Esophagus muscularis mucosa (tissue), 4 donors: ENCODE data around the gene TMEM248. TPM values are rescaled to one million over a fixed set of nuclear protein-coding genes. Genes with fewer than 3 reads are reported as not detected.

ENCODE experiments used
- DNase-seq: peaks from one replicate; pipeline ENCODE4 v3.0.0-alpha.2; 2017; ENCODE audit errors: extremely low spot score
- H3K27ac ChIP-seq, 4 donors: fragments of 200-600 bp; sonication (generic); replicated peaks in 1 of 4; 1 replicate in 3 of 4; 2 replicates in 1 of 4; pipeline ENCODE4 v1.5.1; 2016 to 2019; ENCODE audit warnings: mild to moderate bottlenecking in 1 of 4
- H3K27me3 ChIP-seq, 4 donors: fragments of 200-600 bp; sonication (generic); one replicate each; pipeline versions ENCODE4 v1.5.1 to v1.6.0; 2016 to 2019
- H3K36me3 ChIP-seq, 4 donors: fragments of 200-600 bp; sonication (generic); one replicate each; pipeline ENCODE4 v1.5.1; 2016 to 2019
- H3K4me1 ChIP-seq, 4 donors: fragments of 200-600 bp; sonication (generic); one replicate each; pipeline ENCODE4 v1.5.1; 2016 to 2019
- H3K4me3 ChIP-seq, 4 donors: fragments of 200-600 bp; sonication (generic); 1 replicate in 2 of 4; 2 replicates in 2 of 4; pipeline ENCODE4 v1.5.1; 2016 to 2019; ENCODE audit warnings: mild to moderate bottlenecking in 4 of 4, moderate library complexity in 1 of 4
- H3K9me3 ChIP-seq, 4 donors: fragments of 200-600 bp; sonication (generic); 1 replicate in 3 of 4; 2 replicates in 1 of 4; pipeline ENCODE4 v1.5.1; 2016 to 2019
- EP300 ChIP-seq: sonication (generic); formaldehyde crosslinking; IDR thresholded peaks from one replicate; pipeline ENCODE4 v1.6.1; 2017; ENCODE audit warnings: antibody characterized with exemption
- POLR2A ChIP-seq: fragments of 450-650 bp; IDR thresholded peaks from one replicate; pipeline ENCODE4 v1.6.1; 2017; ENCODE audit warnings: antibody characterized with exemption, moderate library complexity, mild to moderate bottlenecking, low read depth
- POLR2AphosphoS5 ChIP-seq, 2 donors: sonication (generic); formaldehyde crosslinking; IDR thresholded peaks; one replicate each; pipeline ENCODE4 v1.6.1; 2017; ENCODE audit warnings: antibody characterized with exemption in 2 of 2
- WGBS: methylation state at CpG from one replicate; pipeline ENCODE4 v1.1.5; 2018; 5-methylcytosine and 5-hydroxymethylcytosine counted together
- intact Hi-C: fragments of 100-400 bp; cut with DNase I; formaldehyde crosslinking; loops from one replicate; pipeline ENCODE4 v1.15.1; 2023
- total RNA-seq, 4 donors: library from RNA; depleted of rRNA; stranded (reverse); fragments of >200 nt; gene quantifications; one replicate each; pipeline versions ENCODE4 v1.1.0 to v1.2.1, GENCODE V29; 2016
- TF ChIP-seq, protein P1 (sequence below), 3 experiments: fragments of 200-600 bp in 2 of 3; fragments of 450-650 bp in 1 of 3; sonication (generic) in 2 of 3; IDR thresholded peaks; one replicate each; pipeline ENCODE4 v1.5.1; 2017 to 2019; ENCODE audit warnings: antibody characterized with exemption in 3 of 3, mild to moderate bottlenecking in 2 of 3, moderate library complexity in 1 of 3

Gene TMEM248
- total RNA-seq, 4 donors from 2014 or later, result 87.6 to 113 (median 99.7) TPM

- Histone ChIP-seq H3K27me3 (no peaks in the 10 kb centered on the region), H3K4me1 (no peaks in the 10 kb centered on the region), H3K36me3 (peaks cover 9 to 90% (median 27%) of the 10 kb centered on the region in 4 donors), H3K9me3 (no peaks in the 10 kb centered on the region), H3K27ac (no peak overlapping the region), H3K4me3 (no peak overlapping the region)
- no peak for DNase-seq
- WGBS, result 83% methylated on average over 7 of the region's 7 CpGs
- intact Hi-C loops, result no loop called here
- TF ChIP-seq POLR2AphosphoS5 (IDR thresholded peaks at IDR 0.05), result no peak
These were observed 21.3 kb upstream of the TMEM248 start for GRCh38 chr7:66899552-66900280.

DNA sequence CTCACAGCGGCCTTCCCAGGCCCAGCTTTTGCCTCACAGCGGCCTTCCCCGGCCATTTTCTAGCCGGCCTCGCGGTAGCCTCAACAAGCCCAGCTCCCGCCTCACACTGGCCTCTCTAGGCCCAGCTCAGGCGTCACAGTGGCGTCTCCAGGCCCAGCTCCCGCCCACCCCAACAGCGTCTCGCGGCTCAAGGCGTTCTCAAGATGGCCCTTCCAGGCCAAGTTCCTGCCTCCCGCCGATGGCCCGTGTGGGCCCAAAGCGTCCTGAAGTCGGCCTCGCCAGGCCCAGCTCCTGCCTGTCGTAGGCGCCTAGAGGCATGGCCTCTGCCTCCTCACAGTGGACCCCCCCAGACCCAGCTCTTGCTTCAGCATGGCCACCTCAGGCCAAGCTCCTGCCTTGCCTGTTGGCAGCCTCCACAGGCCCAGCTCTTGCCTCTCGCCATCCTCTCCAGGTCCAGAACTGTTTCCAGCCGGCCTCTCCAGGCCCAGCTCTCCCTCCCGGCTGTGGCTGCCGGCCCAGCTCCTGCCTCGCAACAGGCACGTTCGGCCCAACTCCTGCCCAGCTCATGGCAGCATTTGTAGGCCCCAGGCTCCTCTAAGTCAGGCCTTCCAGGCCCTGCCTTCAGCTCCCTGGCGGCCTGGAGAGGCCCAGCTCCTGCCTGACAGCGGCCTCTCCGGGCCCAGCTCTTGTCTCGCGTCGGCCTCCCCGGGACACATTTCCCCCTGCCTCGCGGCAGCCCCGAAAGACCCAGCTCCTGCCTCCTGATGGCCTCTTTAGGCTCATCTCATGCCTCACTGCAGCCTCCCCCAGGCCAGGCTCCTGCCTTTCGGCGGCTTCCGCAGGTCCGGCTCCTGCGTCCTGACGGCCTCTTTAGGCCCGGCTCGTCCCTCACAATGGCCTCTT is 18.8 kb upstream of the TMEM248 start:
- Histone ChIP-seq H3K4me1 (no peaks in the 10 kb centered on the region), H3K36me3 (peaks cover 9 to 71% (median 23%) of the 10 kb centered on the region in 4 donors), H3K27ac (no peak overlapping the region), H3K4me3 (no peak overlapping the region), H3K9me3 (no peaks in the 10 kb centered on the region), H3K27me3 (no peaks in the 10 kb centered on the region)
- WGBS, result 94% methylated on average over 47 of the region's 47 CpGs
- intact Hi-C loops, result no loop called here
- no peak for DNase-seq
- TF ChIP-seq POLR2A, result no peak

DNA sequence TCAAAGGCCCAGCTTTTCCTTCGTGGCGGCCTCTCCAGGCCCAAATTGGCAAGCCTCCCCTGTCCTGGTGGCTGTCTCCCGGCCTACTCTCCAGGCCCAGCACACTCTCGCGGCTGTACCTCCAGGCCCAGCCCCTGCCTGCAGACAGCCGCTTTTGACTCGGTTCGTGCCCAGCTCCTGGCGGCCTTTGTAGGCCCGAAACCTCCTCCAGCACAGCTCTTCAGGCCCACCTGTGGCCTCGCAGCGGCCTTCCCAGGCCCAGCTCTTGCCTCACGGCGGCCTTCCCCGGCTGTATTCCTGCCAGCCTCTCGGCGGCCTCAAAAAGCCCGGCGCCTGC is 18.2 kb upstream of the TMEM248 start:
- Histone ChIP-seq H3K27ac (no peak overlapping the region), H3K36me3 (peaks cover 9 to 65% (median 22%) of the 10 kb centered on the region in 4 donors), H3K9me3 (no peaks in the 10 kb centered on the region), H3K4me3 (no peak overlapping the region), H3K4me1 (no peaks in the 10 kb centered on the region), H3K27me3 (no peaks in the 10 kb centered on the region)
- no peak for DNase-seq
- WGBS, result 95% methylated on average over 18 of the region's 19 CpGs
- TF ChIP-seq EP300, result no peak
- TF ChIP-seq, protein P1, sequence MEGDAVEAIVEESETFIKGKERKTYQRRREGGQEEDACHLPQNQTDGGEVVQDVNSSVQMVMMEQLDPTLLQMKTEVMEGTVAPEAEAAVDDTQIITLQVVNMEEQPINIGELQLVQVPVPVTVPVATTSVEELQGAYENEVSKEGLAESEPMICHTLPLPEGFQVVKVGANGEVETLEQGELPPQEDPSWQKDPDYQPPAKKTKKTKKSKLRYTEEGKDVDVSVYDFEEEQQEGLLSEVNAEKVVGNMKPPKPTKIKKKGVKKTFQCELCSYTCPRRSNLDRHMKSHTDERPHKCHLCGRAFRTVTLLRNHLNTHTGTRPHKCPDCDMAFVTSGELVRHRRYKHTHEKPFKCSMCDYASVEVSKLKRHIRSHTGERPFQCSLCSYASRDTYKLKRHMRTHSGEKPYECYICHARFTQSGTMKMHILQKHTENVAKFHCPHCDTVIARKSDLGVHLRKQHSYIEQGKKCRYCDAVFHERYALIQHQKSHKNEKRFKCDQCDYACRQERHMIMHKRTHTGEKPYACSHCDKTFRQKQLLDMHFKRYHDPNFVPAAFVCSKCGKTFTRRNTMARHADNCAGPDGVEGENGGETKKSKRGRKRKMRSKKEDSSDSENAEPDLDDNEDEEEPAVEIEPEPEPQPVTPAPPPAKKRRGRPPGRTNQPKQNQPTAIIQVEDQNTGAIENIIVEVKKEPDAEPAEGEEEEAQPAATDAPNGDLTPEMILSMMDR (IDR thresholded peaks at IDR 0.05), result no peak
- TF ChIP-seq POLR2AphosphoS5 (IDR thresholded peaks at IDR 0.05), result no peak
- TF ChIP-seq POLR2A, result no peak
- intact Hi-C loops, result no loop called here

- peaks cover 4 to 58% (median 19%) of the 10 kb centered on the region in 4 donors for H3K36me3 ChIP-seq
- H3K4me1 ChIP-seq, result no peaks in the 10 kb centered on the region
- no peaks in the 10 kb centered on the region for H3K9me3 ChIP-seq
- 96% methylated on average over 28 of the region's 32 CpGs for WGBS
- intact Hi-C loops, result no loop called here
- H3K4me3 ChIP-seq, result no peak overlapping the region
- no peak for TF ChIP-seq EP300
- TF ChIP-seq POLR2A, result no peak
- no peak for TF ChIP-seq POLR2AphosphoS5 (IDR thresholded peaks at IDR 0.05)
- TF ChIP-seq, protein P1 (IDR thresholded peaks at IDR 0.05), result no peak
- H3K27ac ChIP-seq, result no peak overlapping the region
- no peak for DNase-seq
- no peaks in the 10 kb centered on the region for H3K27me3 ChIP-seq
These were observed 17.5 kb upstream of the TMEM248 start for GRCh38 chr7:66903360-66904062.

GRCh38 chr7:66904063-66904593 is 16.9 kb upstream of the TMEM248 start:
- H3K9me3 ChIP-seq, result no peaks in the 10 kb centered on the region
- TF ChIP-seq POLR2AphosphoS5 (IDR thresholded peaks at IDR 0.05) (no peak), POLR2A (no peak), EP300 (no peak)
- TF ChIP-seq, protein P1 (IDR thresholded peaks at IDR 0.05), result no peak
- intact Hi-C loops, result no loop called here
- WGBS, result 97% methylated on average over 16 of the region's 44 CpGs
- DNase-seq, result no peak
- peaks cover 0 to 52% (median 19%) of the 10 kb centered on the region in 4 donors for H3K36me3 ChIP-seq
- no peak overlapping the region for H3K27ac ChIP-seq
- no peaks in the 10 kb centered on the region for H3K27me3 ChIP-seq
- no peak overlapping the region for H3K4me3 ChIP-seq
- no peaks in the 10 kb centered on the region for H3K4me1 ChIP-seq
